Rectal smooth muscle tissue (tissue), 1 donor: ENCODE measurements around the gene TPSAB1.
"Not testable (repeated sequence)": the region's sequence is repeated elsewhere in the genome, so short reads cannot be mapped to it uniquely, and the experiment has no call there.

ENCODE experiments used
- H3K27ac ChIP-seq: one replicate; pipeline ENCODE4 v1.7.0; 2013; ENCODE audit warnings: low read depth, low read length, inconsistent platforms
- H3K27me3 ChIP-seq: one replicate; pipeline ENCODE4 v1.7.0; 2013; ENCODE audit warnings: low read length; ENCODE audit not compliant: control insufficient read depth, insufficient read depth
- H3K36me3 ChIP-seq: one replicate; pipeline ENCODE4 v1.7.0; 2013; ENCODE audit warnings: low read length; ENCODE audit not compliant: control insufficient read depth, insufficient read depth
- H3K4me1 ChIP-seq: one replicate; pipeline ENCODE4 v1.7.0; 2013; ENCODE audit warnings: low read length; ENCODE audit not compliant: control insufficient read depth, insufficient read depth
- H3K4me3 ChIP-seq: one replicate; pipeline ENCODE4 v1.7.0; 2013; ENCODE audit warnings: low read length
- H3K9ac ChIP-seq: one replicate; pipeline ENCODE4 v1.7.0; 2013; ENCODE audit warnings: low read length

The TPSAB1 gene

GRCh38 chr16:1231301-1231700, 9.2 kb upstream of the TPSAB1 start:
- not testable (repeated sequence) for H3K27me3 ChIP-seq, H3K9ac ChIP-seq, H3K4me3 ChIP-seq, H3K36me3 ChIP-seq, H3K4me1 ChIP-seq, H3K27ac ChIP-seq

- not testable (repeated sequence) for H3K4me3 ChIP-seq, H3K9ac ChIP-seq, H3K4me1 ChIP-seq, H3K27ac ChIP-seq, H3K27me3 ChIP-seq, H3K36me3 ChIP-seq
These were observed 8.3 kb upstream of the TPSAB1 start for GRCh38 chr16:1232049-1232748.

GRCh38 chr16:1236659-1237058, 3.8 kb upstream of the TPSAB1 start:
- H3K4me3 ChIP-seq, H3K4me1 ChIP-seq, H3K27ac ChIP-seq, H3K27me3 ChIP-seq, H3K9ac ChIP-seq, H3K36me3 ChIP-seq: not testable (repeated sequence)

- H3K4me3 ChIP-seq: no peak overlapping the region
- peaks cover 5% of the 10 kb centered on the region for H3K27me3 ChIP-seq
- no peaks in the 10 kb centered on the region for H3K4me1 ChIP-seq
- no peak overlapping the region for H3K9ac ChIP-seq
- H3K36me3 ChIP-seq: no peaks in the 10 kb centered on the region
- no peak overlapping the region for H3K27ac ChIP-seq
These were observed 2.5 kb upstream of the TPSAB1 start for GRCh38 chr16:1237990-1238389.

GRCh38 chr16:1238909-1239308, 1.6 kb upstream of the TPSAB1 start:
- H3K27ac ChIP-seq, H3K4me3 ChIP-seq, H3K9ac ChIP-seq, H3K27me3 ChIP-seq, H3K36me3 ChIP-seq, H3K4me1 ChIP-seq: not testable (repeated sequence)

- not testable (repeated sequence) for H3K27me3 ChIP-seq, H3K27ac ChIP-seq, H3K4me3 ChIP-seq, H3K36me3 ChIP-seq, H3K9ac ChIP-seq, H3K4me1 ChIP-seq
These were observed 930 bp upstream of the TPSAB1 start for GRCh38 chr16:1239575-1239974.

- H3K36me3 ChIP-seq, H3K9ac ChIP-seq, H3K27me3 ChIP-seq, H3K27ac ChIP-seq, H3K4me3 ChIP-seq, H3K4me1 ChIP-seq: not testable (repeated sequence)
These were observed 576 bp downstream of the TPSAB1 start for GRCh38 chr16:1241081-1241480.

GRCh38 chr16:1243363-1243762, 2.9 kb downstream of the TPSAB1 start:
- not testable (repeated sequence) for H3K27me3 ChIP-seq, H3K4me3 ChIP-seq, H3K4me1 ChIP-seq, H3K36me3 ChIP-seq, H3K27ac ChIP-seq, H3K9ac ChIP-seq

- not testable (repeated sequence) for H3K9ac ChIP-seq, H3K36me3 ChIP-seq, H3K4me3 ChIP-seq, H3K27ac ChIP-seq, H3K4me1 ChIP-seq, H3K27me3 ChIP-seq
These were observed 3.7 kb downstream of the TPSAB1 start for GRCh38 chr16:1243907-1244850.

- Histone ChIP-seq H3K36me3 (no peaks in the 10 kb centered on the region), H3K4me3 (no peak overlapping the region), H3K9ac (no peak overlapping the region), H3K27me3 (peaks cover 2% of the 10 kb centered on the region), H3K4me1 (no peaks in the 10 kb centered on the region), H3K27ac (no peak overlapping the region)
These were observed 4.4 kb downstream of the TPSAB1 start for GRCh38 chr16:1244881-1245280.

GRCh38 chr16:1245452-1246020, 5.0 kb downstream of the TPSAB1 start:
- Histone ChIP-seq H3K27me3 (peaks cover 2% of the 10 kb centered on the region), H3K4me3 (no peak overlapping the region), H3K4me1 (no peaks in the 10 kb centered on the region), H3K36me3 (no peaks in the 10 kb centered on the region), H3K9ac (no peak overlapping the region), H3K27ac (no peak overlapping the region)

GRCh38 chr16:1247903-1248537, 7.5 kb downstream of the TPSAB1 start:
- not testable (repeated sequence) for H3K27ac ChIP-seq, H3K4me3 ChIP-seq, H3K4me1 ChIP-seq, H3K27me3 ChIP-seq, H3K9ac ChIP-seq, H3K36me3 ChIP-seq
